Astrocyte of the spinal cord (primary cell): ENCODE results near the gene CNOT6L.
"Not testable (repeated sequence)": the region's sequence is repeated elsewhere in the genome, so short reads cannot be mapped to it uniquely, and the experiment has no call there.

Experiments
- DNase-seq: peaks from one replicate; pipeline ENCODE4 v3.0.0; 2011; ENCODE audit warnings: low read depth, low spot score
- H3K4me3 ChIP-seq: 2 replicates; pipeline ENCODE4 v1.5.1; 2011; ENCODE audit warnings: low read depth, mild to moderate bottlenecking, low read length, moderate library complexity
- CTCF ChIP-seq: IDR thresholded peaks from 2 replicates; pipeline ENCODE4 v1.5.1; 2012; ENCODE audit warnings: low read depth, mild to moderate bottlenecking, low read length, inconsistent platforms
- in situ Hi-C: cut with HindIII; loops from 2 replicates; pipeline ENCODE4 v1.10.0; 2017; ENCODE audit warnings: low sequenced_read_pairs

CNOT6L gene

DNA sequence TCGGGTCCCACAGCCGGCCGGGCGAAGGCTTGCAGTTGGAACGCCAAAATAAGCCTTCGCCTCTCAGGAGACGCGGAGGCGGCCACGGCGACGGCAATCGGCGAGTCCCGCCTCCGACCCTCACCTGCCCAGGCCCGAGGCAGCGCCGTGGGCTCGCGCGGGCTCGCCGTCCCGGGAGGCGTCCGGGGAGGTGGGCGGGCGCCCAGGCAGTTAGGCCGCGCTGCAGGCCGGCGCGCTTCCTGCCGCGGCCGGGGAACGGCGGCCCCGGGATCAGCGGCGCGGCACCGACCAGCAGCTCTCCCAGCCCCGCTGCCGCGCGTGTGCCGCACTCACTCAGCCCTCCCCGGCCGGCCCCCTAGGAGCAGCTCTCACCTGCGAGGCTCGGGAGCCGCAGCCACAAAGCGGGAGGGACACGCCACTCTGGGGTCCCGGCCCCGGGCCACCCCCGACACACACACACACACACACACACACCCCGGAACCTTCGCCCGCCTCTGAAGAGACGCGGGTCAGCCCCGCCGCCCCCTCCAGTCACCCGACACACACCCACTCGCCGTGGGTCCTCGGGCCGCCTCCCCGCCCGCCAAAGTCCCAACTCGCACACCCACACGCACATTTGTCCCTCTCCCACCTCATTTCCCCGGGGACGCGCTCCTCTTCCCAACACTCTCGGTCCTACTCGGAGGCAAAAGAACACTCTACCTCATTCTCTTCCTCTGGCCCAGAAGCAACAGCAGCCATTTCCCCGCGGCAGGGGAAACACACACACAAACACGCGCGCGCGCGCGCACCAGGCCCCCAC, at the start of gene CNOT6L:
Gene CNOT6L, minus strand, starts transcription at position 767 of the 802 bp plus-strand sequence. Its CDS starts 60 bp downstream, at position 707.
- TF ChIP-seq CTCF: no peak
- in situ Hi-C loops: no loop called here
- peak within 1 kb of the TSS; percentile 79 for H3K4me3 ChIP-seq
- peak; percentile 74 for DNase-seq

DNA sequence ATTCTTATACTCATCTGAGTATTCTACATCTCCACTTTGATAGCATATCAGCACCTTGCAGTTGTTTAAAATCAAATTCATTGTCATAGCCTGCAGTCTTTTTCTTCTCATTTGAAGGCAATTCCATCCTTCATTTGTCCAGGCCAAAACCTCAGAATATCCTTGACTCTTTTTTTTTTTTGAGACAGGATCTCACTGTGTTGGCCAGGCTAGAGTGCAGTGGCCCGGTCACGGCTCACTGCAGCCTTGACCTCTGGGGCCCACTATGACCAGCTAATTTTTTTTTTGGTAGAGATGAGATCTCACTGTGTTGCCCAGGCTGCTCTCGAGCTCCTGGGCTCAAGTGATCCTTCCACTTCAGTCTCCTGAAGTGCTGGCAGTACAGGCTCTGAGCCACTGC, 46.1 kb upstream of the CNOT6L start:
- TF ChIP-seq CTCF: no peak
- in situ Hi-C loops: no loop called here
- DNase-seq: no peak
- H3K4me3 ChIP-seq: no peak overlapping the region

- DNase-seq, in situ Hi-C loops: not testable (repeated sequence)
- peak overlapping the region; percentile 94 for H3K4me3 ChIP-seq
Measured at GRCh38 chr4:77863341-77863740, 44.2 kb upstream of the CNOT6L start.

DNA sequence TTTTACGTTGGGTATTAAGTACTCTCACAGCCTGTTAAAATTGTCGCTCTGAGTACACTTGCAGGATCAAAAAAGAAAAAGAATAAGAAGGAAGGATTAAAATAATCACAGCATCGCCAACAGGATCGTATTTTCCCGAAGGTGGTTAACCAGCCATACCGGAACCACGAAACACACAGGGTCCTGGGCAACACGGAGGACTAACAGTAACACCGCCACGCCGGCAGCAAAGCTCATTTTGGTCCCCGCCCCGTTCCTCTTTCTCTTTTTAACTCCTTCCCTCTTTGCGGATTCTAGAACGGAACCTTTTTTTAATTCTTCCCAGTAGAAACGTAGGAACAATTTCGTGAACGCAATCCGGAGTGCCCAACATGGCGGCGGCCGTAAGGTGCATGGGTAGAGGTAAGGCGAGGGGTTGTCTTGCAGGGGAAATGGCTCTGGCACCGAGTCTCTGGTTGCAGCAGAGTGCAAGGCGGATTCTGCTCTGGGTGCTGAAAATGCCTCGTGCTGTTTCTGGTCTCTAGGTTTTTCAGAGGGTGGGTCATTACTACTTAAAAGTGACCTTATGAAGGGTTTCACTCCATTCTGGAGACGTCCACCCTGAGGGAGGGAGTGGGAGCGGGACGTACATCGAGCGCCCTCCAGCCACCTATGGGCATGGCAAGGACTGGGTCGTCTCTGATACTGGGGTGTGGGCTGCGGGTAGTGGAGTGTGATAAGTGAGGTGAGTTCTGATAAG, 43.5 kb upstream of the CNOT6L start, which contains the start of gene MRPL1:
Gene MRPL1, plus strand, starts transcription at position 353 of the 739 bp plus-strand sequence. Its CDS starts 19 bp downstream, at position 372.
- H3K4me3 ChIP-seq: peak within 1 kb of the TSS; percentile 94
- TF ChIP-seq CTCF: no peak
- in situ Hi-C loops: no loop called here
- peak; percentile 97 for DNase-seq

GRCh38 chr4:77861495-77861894, 42.3 kb upstream of the CNOT6L start:
- no peak for TF ChIP-seq CTCF
- in situ Hi-C loops: no loop called here
- no peak overlapping the region for H3K4me3 ChIP-seq
- no peak for DNase-seq

DNA sequence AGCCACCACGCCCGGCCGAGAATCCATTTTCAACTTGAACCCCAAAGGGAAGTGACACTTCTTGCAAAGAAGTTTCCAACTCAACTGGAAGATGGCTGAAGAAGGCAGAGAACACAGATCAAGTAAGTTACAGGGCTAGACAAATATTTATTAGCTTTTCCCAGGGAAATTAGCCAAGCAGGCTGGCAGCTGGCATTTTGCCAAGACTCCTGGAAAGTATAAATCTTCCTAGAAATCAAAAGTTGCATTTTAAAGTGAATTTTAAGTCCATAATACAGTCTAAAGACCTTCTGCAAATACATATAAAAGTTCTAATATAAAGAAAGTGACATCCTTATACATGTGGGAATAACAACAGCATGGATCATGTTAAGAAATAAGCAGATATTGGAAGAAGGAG, 40.1 kb upstream of the CNOT6L start:
- DNase-seq: no peak
- TF ChIP-seq CTCF: no peak
- in situ Hi-C loops: no loop called here
- no peak overlapping the region for H3K4me3 ChIP-seq

GRCh38 chr4:77856152-77856551, 37.0 kb upstream of the CNOT6L start:
- no peak for DNase-seq
- no peak overlapping the region for H3K4me3 ChIP-seq
- in situ Hi-C loops: no loop called here
- no peak for TF ChIP-seq CTCF
